GM19025 (cell line): ENCODE measurements around the gene COG5.

Experiments used
- ATAC-seq: cut with Tn5 transposase; IDR thresholded peaks from one replicate; pipeline ENCODE4 v1.9.1; 2021; ENCODE audit warnings: mild to moderate bottlenecking, low read depth, moderate library complexity; ENCODE audit not compliant: unreplicated experiment

COG5 gene

GRCh38 chr7:107404740-107405537, 158.8 kb downstream of the COG5 start:
- ATAC-seq: no peak

GRCh38 chr7:107398161-107398560, 165.6 kb downstream of the COG5 start:
- ATAC-seq: no peak

- ATAC-seq: no peak
These were observed 166.7 kb downstream of the COG5 start for GRCh38 chr7:107396990-107397389.

GRCh38 chr7:107396081-107396480, 167.6 kb downstream of the COG5 start:
- ATAC-seq: no peak

- no peak for ATAC-seq
These were observed 168.9 kb downstream of the COG5 start for GRCh38 chr7:107394831-107395230.

- no peak for ATAC-seq
These were observed 169.4 kb downstream of the COG5 start for GRCh38 chr7:107394276-107394675.

GRCh38 chr7:107392830-107393229, 170.9 kb downstream of the COG5 start:
- no peak for ATAC-seq

GRCh38 chr7:107390916-107391315, 172.8 kb downstream of the COG5 start:
- no peak for ATAC-seq

- ATAC-seq: no peak
These were observed 175.1 kb downstream of the COG5 start for GRCh38 chr7:107388604-107389003.

- no peak for ATAC-seq
These were observed 176.0 kb downstream of the COG5 start for GRCh38 chr7:107387573-107388219.

GRCh38 chr7:107387128-107387527, 176.6 kb downstream of the COG5 start:
- ATAC-seq: no peak

- ATAC-seq: no peak
These were observed 177.1 kb downstream of the COG5 start for GRCh38 chr7:107386548-107387102.

GRCh38 chr7:107384025-107384424, 179.7 kb downstream of the COG5 start:
- ATAC-seq: no peak

- ATAC-seq: no peak
These were observed 180.5 kb downstream of the COG5 start for GRCh38 chr7:107383203-107383602.

- no peak for ATAC-seq
These were observed 182.3 kb downstream of the COG5 start for GRCh38 chr7:107381453-107381852.

GRCh38 chr7:107373354-107373753, 190.4 kb downstream of the COG5 start:
- no peak for ATAC-seq

- ATAC-seq: no peak
These were observed 191.4 kb downstream of the COG5 start for GRCh38 chr7:107372298-107372697.

GRCh38 chr7:107370816-107371215, 192.9 kb downstream of the COG5 start:
- no peak for ATAC-seq

GRCh38 chr7:107364787-107365186, 198.9 kb downstream of the COG5 start:
- no peak for ATAC-seq

- ATAC-seq: no peak
These were observed 204.0 kb downstream of the COG5 start for GRCh38 chr7:107359520-107360316.

- no peak for ATAC-seq
These were observed 208.1 kb downstream of the COG5 start for GRCh38 chr7:107355616-107356015.
